Activated B cell treated with CpG ODN at 0.5 μM for 24 hours (primary cell): ENCODE data around the gene FRAT1. TPM values are rescaled to one million over a fixed set of nuclear protein-coding genes. Genes with fewer than 3 reads are reported as not detected.

ENCODE experiments used
- ATAC-seq: fragments of 200-7000 bp; cut with Tn5 transposase; one replicate; pipeline ENCODE4 v1.10.0; 2021; ENCODE audit warnings: low read depth, mild to moderate bottlenecking, moderate library complexity
- CTCF ChIA-PET: fragments of 350-600 bp; sonication (Branson Sonifier 250); formaldehyde crosslinking; loops from one replicate; lab custom pipeline; 2021; ENCODE audit warnings: antibody characterized with exemption; lab: Charles Lee
- POLR2A ChIA-PET: fragments of 350-600 bp; sonication (Branson Sonifier 250); formaldehyde crosslinking; loops from one replicate; lab custom pipeline; 2021; ENCODE audit warnings: antibody characterized with exemption; lab: Charles Lee
- DNase-seq: peaks from one replicate; pipeline ENCODE4 v3.0.0; 2022
- H3K27ac Mint-ChIP-seq: one replicate; pipeline ENCODE4 v1.8.0; 2020; ENCODE audit warnings: mixed read lengths
- H3K27me3 Mint-ChIP-seq: one replicate; pipeline ENCODE4 v1.8.0; 2021; ENCODE audit warnings: mixed read lengths
- H3K36me3 Mint-ChIP-seq: one replicate; pipeline ENCODE4 v1.8.0; 2021; ENCODE audit warnings: low read depth, mixed read lengths
- H3K4me1 Mint-ChIP-seq: one replicate; pipeline ENCODE4 v1.8.0; 2021; ENCODE audit warnings: mixed read lengths
- H3K4me3 Mint-ChIP-seq: one replicate; pipeline ENCODE4 v1.8.0; 2020; ENCODE audit warnings: mild to moderate bottlenecking, mixed read lengths
- H3K9me3 Mint-ChIP-seq: one replicate; pipeline ENCODE4 v1.8.0; 2020; ENCODE audit warnings: mixed read lengths
- intact Hi-C: fragments of 100-400 bp; cut with micrococcal nuclease; formaldehyde crosslinking; loops from one replicate; pipeline ENCODE4 v1.15.1; 2024
- total RNA-seq: library from RNA; stranded (reverse); gene quantifications from 2 replicates; pipeline ENCODE4 v1.2.3, GENCODE V29; 2022
- TF ChIP-seq, protein P1 (sequence below): fragments of 200-600 bp; IDR thresholded peaks from one replicate; pipeline ENCODE4 v1.8.0; 2022; ENCODE audit warnings: antibody characterized with exemption, mild to moderate bottlenecking

The FRAT1 gene
- total RNA-seq, 1 donor from 2014 or later, result 6.9 TPM

DNA sequence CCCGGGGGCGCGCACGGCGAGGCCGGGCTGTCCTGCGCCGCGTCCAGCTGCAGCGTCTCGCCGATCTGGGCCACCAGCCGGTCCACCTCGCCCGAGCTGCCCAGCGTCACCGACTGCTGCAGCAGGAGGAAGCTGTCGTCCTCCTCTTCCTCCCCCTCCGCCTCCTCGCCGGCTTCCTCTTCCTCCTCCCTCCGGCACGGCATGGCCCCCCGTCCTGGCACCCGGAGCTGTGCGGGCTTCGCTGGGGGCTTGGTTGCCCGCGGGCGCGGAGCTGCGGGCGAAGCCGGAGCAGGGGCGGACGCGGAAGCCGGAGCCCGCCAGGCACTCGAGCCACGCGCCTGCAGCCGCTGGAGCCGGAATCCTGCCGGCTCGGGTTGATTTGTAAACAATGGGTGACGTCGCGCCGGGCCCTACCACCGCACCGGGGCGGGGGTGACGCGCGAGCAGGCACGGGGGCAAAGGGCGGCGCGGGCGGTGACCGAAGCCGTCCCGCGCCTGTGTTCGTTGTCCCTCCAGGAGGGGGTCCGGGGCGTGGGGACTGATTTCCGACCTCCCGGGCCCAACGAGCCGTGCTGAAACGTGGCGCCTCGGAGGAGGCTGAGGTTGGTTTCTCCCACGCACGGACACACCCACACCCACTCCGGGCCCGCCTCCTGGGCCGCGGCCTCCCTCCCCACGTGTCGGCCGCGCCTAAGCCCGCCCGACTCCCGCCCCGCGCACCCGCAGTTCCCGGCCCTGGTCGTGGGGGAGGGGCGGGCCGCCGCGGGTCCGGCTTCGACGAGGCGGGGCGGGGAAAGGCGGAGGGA, 15.5 kb downstream of the FRAT1 start, which contains the start of gene FRAT2:
Gene FRAT2, minus strand, starts transcription at position 360 of the 806 bp plus-strand sequence. Its CDS starts 157 bp downstream, at position 203.
- Mint-ChIP-seq H3K27ac (peak within 1 kb of the TSS; percentile 92), H3K36me3 (peaks cover 13% of the 10 kb centered on the region), H3K27me3 (no peaks in the 10 kb centered on the region), H3K9me3 (no peaks in the 10 kb centered on the region), H3K4me3 (peak within 1 kb of the TSS; percentile 87), H3K4me1 (peaks cover 46% of the 10 kb centered on the region)
- POLR2A ChIA-PET, result interaction anchor here (1.0 to 5.3 kb wide), 6 partner anchors 13 to 1204 kb away, joined by 3 to 41 read pairs (median 5); partner anchors contain the start of genes ARHGAP19, FRAT1, MMS19 and UBTD1
- intact Hi-C loops, result loop anchor here (1.0 to 5.0 kb wide), 6 partner anchors 14 to 137 kb away; partner anchors contain the start of genes ARHGAP19, EXOSC1, RRP12 and ZDHHC16
- DNase-seq (peak; percentile 90), ATAC-seq (peak; percentile 91)
- TF ChIP-seq, protein P1, sequence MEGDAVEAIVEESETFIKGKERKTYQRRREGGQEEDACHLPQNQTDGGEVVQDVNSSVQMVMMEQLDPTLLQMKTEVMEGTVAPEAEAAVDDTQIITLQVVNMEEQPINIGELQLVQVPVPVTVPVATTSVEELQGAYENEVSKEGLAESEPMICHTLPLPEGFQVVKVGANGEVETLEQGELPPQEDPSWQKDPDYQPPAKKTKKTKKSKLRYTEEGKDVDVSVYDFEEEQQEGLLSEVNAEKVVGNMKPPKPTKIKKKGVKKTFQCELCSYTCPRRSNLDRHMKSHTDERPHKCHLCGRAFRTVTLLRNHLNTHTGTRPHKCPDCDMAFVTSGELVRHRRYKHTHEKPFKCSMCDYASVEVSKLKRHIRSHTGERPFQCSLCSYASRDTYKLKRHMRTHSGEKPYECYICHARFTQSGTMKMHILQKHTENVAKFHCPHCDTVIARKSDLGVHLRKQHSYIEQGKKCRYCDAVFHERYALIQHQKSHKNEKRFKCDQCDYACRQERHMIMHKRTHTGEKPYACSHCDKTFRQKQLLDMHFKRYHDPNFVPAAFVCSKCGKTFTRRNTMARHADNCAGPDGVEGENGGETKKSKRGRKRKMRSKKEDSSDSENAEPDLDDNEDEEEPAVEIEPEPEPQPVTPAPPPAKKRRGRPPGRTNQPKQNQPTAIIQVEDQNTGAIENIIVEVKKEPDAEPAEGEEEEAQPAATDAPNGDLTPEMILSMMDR, result no peak
- CTCF ChIA-PET, result interaction anchor here (0.6 to 1.9 kb wide), 2 partner anchors 15 to 56 kb away, joined by 3 to 6 read pairs; no protein-coding TSS in a partner anchor

- Mint-ChIP-seq H3K36me3 (peaks cover 8% of the 10 kb centered on the region), H3K4me1 (peaks cover 42% of the 10 kb centered on the region), H3K27me3 (no peaks in the 10 kb centered on the region), H3K4me3 (peak overlapping the region; percentile 84), H3K27ac (peak overlapping the region; percentile 61), H3K9me3 (no peaks in the 10 kb centered on the region)
- intact Hi-C loops, result loop anchor here (1.0 kb wide), 1 partner anchor 66 kb away; the partner anchor contains the start of gene RRP12
- DNase-seq (no peak), ATAC-seq (no peak)
- TF ChIP-seq, protein P1, result no peak
- CTCF ChIA-PET, result no interaction called here
- POLR2A ChIA-PET, result interaction anchor here (1.1 to 5.3 kb wide), 3 partner anchors 16 to 164 kb away, joined by 4 to 41 read pairs (median 6); partner anchors contain the start of genes FRAT1, MMS19 and UBTD1
These were observed 16.1 kb downstream of the FRAT1 start for GRCh38 chr10:97335188-97335619.

- TF ChIP-seq, protein P1, result no peak
- H3K27me3 Mint-ChIP-seq, result no peaks in the 10 kb centered on the region
- peak overlapping the region; percentile 84 for H3K4me3 Mint-ChIP-seq
- H3K4me1 Mint-ChIP-seq, result peaks cover 38% of the 10 kb centered on the region
- ChIA-PET POLR2A (interaction anchor here (0.7 kb wide), 1 partner anchor 14 kb away, joined by 3 read pairs; no protein-coding TSS in a partner anchor), CTCF (no interaction called here)
- H3K9me3 Mint-ChIP-seq, result no peaks in the 10 kb centered on the region
- peak overlapping the region; percentile 50 for H3K27ac Mint-ChIP-seq
- intact Hi-C loops, result loop anchor here (2.0 kb wide), 1 partner anchor 163 kb away; the partner anchor contains the start of genes MMS19 and UBTD1
- ATAC-seq (no peak), DNase-seq (no peak)
- H3K36me3 Mint-ChIP-seq, result peaks cover 8% of the 10 kb centered on the region
These were observed 16.9 kb downstream of the FRAT1 start for GRCh38 chr10:97336006-97336405.

DNA sequence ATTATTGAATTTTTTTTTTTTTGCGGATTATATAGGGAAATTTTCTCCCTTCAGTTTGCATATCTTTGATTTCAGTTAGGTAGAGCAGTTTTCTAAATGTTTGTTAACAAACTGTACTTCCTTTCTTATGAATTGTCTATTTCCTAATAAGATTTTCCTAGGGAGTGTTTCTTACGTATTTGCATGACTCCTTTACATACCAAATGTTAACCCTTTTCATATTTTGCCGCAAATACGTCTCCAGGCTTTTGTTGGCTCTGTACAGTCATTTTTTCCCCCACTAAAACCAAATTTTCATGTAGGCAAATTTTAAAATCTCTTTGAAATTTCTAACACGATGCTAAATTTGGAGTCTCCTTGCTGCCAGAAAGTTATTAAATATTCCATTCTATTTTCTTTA, 17.4 kb downstream of the FRAT1 start:
- POLR2A ChIA-PET, result no interaction called here

More for the DNA sequence above, 17.4 kb downstream of the FRAT1 start:
- TF ChIP-seq, protein P1, result no peak
- Mint-ChIP-seq H3K9me3 (no peaks in the 10 kb centered on the region), H3K36me3 (peaks cover 4% of the 10 kb centered on the region), H3K4me3 (no peak overlapping the region), H3K27me3 (no peaks in the 10 kb centered on the region), H3K4me1 (peaks cover 34% of the 10 kb centered on the region), H3K27ac (no peak overlapping the region)
- CTCF ChIA-PET, result no interaction called here
- no peak for DNase-seq
- intact Hi-C loops, result loop anchor here (2.0 kb wide), 1 partner anchor 162 kb away; the partner anchor contains the start of genes MMS19 and UBTD1
- no peak for ATAC-seq
